GM19099 (cell line): ENCODE data around the gene HECTD2.

Source experiments
- POLR2A ChIP-seq: IDR thresholded peaks from 3 replicates; pipeline ENCODE4 v1.6.1; 2011; ENCODE audit warnings: low read depth; ENCODE audit not compliant: insufficient read length; ENCODE audit errors: extremely low read depth

HECTD2 gene

DNA sequence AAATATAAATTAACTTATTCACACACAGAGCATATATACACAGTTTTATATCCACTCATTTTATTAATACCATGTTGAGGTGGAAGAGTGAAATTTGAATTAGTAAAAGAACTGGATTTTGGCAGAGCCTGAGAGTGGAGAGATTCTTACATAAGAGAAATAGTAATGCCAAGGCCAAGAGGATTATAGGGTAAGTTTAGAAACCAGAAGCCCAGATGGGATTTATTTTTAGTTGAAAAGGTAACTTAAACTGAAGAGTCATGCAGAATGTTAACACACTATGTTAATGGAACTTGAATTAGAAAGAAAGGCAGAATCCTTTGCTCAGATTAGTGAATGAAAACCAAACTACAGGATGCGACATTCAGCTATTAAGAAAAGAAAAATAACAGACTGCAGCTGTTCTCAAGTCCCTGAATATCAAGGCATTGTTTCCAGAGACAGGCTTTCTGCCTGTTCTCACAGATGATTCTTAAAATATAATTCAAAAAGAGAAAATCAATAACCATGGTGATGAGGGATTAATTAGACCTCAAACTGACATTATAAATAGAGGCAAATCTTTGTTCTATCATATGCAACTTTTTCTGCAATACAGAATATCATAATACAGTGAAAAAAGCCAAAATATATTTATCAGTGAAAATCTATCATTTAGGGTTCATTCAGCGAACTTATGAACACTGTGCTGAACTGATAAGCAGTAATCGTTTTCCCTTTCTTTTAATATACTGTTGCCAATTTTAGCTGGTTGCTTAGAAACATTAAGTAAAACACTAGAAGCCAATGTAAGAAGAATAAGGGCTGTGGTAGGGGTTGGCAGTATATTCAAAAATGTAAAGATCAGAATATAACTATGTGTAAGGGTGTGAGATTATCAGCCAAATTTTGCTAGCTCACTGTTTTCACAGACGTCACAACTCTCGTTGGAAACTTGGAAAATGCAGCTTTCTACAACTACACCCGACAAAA lies 34.4 kb downstream of the HECTD2 start:
- no peak for TF ChIP-seq POLR2A

DNA sequence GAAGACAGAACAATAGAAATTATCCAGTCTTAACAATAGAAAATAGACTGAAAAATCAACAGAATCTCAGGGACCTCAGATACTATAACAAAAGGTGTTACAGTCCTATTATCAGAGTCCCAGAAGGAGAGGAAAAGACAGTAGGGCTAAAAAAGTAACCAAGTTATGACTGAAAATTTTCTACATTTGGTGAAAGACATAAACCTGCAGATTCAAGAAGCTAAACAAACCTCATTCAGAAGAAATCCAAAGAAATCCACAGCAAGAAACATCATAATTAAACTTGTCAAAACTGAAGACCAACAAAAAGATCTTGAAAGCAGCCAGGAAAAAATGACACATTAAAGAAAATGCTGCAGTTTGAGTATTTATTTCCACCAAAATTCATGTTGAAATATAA lies 41.9 kb downstream of the HECTD2 start:
- no peak for TF ChIP-seq POLR2A

DNA sequence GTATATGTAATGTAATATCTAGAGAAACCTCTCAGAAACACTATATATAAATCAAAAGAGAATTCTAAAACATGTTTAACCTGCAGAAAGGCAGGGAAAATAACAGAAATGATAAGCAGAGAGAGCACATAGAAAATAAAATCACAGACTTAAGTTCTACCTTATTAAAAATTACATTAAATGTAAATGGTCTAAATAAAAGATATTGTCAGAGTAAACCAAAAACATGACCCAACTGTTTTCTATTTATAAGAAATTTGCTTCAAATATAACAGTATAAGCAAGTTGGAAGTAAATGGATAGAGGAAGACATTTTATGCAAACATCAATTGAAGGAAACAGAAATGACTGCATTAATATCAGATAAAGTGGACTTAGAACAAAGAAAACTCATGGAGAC lies 43.4 kb downstream of the HECTD2 start:
- TF ChIP-seq POLR2A, result no peak

DNA sequence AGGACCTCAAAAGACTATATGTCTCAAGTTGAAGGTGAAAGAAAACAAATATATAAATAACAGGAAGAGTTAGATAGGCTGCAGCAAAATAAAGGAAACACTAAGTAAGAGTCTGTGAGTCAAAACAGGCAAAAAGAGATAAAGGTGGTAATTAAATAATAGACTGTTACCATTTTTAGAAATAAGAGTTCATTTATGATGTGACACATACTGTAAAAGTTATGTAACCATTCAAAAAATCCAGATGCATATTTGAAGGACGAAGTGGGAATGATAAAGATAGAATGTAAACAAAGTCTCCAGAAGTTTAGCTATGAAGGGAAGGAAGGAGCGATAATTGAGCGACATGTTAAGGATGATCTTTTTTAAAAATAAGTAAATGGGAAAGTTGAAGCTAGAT lies 50.5 kb downstream of the HECTD2 start:
- TF ChIP-seq POLR2A, result no peak

DNA sequence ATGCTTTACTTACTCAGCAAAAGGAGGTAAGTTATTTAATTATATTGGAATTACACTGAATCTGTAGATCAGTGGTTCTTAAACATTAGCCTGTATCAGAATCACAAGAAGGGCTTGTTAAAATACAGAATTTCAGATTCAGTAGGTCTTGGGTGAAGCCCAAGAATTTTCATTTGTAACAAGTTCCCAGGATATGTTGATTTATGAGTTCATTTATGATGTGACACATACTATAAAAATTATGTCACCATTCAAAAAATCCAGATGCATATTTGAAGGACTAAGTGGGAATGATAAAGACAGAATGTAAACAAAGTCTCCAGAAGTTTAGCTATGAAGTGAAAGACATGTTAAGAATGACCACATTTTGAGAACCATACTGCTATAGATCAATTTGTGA lies 52.3 kb downstream of the HECTD2 start:
- no peak for TF ChIP-seq POLR2A

DNA sequence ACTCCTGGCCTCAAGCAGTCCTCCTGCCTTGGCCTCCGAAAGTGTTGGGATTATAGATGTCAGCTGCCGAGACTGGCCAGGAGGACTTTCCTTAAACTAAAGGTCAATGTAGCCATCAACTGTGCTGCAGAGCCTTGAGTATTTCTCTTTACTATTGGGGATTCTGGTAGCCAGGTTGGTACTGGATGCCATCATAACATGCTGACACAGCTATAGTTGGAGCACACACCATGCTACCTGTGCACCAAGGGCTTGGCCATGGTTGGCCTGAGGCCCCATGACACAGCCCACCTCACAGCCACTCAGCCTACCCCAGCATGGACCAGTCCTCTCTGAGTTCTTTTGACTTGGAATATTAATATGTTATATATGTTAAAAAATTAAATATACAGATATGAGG lies 54.4 kb downstream of the HECTD2 start:
- no peak for TF ChIP-seq POLR2A

DNA sequence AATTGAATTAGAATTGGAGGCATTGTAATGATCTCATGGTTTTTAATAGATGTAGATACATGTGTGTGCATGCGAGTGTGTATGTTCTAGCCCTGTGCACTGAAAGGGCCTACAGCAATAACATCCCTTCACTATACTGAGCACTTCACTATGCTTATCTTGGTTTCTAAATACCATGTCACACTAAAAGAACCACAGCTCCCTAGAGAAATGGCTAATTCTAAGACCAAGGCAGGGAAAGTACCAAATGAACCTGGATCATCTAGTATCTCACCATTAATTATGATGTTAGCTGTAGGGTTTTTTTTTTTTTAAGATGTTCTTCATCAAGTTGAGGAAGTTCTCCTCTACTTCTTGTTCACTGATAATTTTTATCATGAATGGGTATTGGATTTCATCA lies 55.1 kb downstream of the HECTD2 start:
- TF ChIP-seq POLR2A, result no peak

DNA sequence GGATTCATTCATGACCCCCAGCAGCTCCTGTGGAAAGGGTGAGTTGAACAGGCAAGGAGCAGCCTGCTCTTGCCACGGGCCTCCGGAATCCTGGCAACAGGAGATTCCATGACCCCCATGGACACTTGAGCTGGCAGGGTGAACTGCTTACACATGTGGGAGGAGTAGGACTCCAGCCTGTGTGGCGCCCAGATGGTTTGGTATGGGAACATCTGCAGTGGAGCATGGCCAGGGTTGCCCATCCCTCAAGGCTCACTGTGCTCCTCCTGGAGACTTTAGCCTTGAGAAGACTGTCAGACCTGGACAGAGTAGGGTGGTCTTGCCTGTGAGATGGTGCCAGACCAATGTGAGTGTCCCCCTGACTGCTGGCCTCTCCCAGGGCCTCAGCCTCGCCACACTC lies 57.0 kb downstream of the HECTD2 start:
- TF ChIP-seq POLR2A, result no peak

DNA sequence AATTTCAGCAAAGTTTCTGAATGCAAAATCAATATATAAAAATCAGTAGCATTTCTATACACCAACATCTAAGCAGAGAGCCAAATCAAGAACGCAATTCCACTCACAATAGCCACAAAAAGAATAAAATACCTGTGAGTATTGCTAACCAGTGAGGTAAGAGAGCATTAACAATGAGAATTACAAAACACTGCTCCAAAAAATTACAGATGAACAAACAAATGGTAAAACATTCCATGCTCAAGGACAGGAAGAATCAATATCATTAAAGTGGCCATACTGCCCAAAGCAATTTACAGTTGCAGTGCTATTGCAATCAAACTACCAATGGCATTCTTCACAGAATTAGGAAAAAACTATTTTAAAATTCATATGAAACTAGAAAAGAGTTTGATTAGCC lies 61.5 kb downstream of the HECTD2 start:
- no peak for TF ChIP-seq POLR2A

DNA sequence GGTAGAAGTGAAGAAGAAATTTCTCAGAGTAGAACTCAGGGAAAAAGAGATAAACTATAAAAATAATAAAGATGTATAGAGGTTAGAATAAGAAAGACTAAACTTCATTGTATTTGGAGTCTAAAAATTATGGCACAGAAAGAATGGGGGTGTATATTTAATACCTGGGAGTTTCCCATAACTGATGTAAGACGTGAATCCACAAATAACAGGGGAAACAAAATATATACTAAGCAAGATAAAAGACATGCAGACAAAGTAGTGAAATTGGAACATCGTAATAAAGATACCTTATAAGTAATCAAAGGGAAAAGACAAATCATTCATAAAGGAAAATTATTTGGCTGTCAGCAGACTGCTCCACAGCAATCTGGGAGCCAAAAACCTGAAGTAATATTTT lies 62.8 kb downstream of the HECTD2 start:
- no peak for TF ChIP-seq POLR2A

DNA sequence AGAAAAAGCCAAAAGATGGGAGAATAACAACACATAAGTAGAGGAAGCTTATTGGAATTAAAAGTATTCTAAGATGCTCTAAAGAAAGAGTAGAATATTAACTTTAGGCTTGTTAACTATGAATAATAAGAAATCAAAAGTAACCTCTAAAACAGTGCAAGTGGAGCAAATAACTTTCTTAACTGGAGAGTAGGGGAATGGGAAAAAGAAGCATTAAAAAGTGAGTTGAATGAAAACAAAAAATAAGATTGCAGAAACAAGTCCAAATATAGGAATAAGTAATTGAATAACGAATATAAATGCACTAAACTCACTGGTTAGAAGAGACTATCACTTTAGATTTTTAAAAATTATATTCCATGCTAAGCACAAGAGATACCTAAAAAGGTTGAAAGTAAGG lies 63.9 kb downstream of the HECTD2 start:
- no peak for TF ChIP-seq POLR2A

DNA sequence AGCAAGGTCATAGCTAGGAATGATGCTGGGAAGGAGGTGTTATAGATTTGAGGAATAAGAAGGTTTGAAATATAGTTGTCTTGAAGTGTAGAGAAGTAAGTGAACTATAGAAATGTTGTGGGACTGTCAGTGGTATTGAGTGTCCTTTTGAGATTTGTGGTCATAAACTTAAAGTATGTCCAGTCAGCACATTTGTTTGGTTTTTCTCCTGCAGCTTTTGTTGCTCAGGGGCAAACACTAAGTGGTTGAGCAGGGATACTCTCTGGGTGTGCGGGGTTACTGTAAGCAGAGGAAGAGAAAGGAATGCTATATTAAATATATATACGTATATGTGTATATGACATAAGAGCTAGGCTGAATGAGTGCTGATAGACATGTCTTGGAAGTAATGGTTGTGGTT lies 67.1 kb downstream of the HECTD2 start:
- TF ChIP-seq POLR2A, result no peak

DNA sequence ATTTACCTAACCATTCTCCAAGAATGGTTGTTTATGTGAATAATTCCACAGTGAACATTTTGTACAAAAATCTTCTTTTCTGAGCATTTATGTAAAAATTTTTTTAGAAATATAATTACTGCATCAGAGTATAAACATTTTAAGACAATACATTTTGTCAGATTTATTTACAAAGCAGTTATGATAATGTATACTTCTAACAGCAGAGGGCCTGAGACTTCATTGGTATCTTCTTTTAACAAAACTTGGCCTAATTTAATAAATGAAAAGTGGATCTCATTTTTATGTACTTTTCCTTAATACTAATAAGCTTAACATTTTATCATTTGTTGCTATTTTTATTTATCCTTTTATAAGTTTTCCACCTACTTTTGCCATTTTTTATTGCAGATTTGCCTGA lies 69.4 kb downstream of the HECTD2 start:
- no peak for TF ChIP-seq POLR2A

DNA sequence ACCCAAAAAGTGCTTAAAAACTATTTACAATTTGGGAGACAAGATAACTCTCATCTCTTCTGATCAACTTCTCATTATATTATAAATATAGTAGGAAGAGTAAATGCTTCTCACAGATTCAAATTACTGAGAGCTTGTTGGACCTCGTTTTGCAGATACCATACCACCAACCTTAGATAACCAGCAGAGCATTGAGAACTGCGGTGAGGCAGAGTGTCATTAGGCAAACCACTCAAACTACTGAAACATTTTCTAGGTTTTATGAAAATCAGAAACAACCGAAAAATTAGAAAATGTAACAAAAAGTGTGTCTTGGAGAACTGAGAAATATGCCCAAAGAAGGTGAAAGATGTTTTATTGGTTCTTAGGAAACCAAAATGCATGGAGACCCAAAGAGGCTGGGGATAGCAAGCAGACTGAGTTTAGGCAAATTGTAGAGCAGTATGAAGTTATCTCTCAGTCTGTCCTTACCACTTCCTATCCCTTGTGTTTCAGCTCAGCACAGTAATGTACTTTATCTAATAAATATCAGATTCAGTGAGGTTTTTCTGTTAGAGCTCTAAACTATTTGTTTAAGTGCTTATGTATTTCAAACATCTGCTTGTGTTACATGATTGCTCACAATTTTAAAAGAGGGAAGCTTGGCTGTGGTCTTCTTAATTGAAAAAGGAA lies 77.9 kb downstream of the HECTD2 start:
- no peak for TF ChIP-seq POLR2A

DNA sequence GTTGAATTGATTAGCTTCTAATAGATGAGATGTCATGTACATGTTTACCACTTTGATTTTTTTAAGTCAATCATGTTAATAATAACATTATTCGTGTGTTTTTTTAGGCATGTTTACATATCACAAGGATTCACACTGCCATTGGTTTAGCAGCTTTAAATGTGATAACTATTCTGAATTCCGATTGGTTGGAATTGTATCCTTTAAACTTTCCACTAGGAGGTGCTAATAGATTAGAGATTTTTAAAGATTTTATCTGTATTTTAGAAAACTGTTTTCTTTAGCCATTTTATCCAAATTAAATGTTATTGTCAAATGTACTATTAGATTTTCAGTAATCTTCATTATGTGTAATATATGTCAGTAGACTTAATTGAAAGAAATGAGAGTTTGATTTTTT lies 83.2 kb downstream of the HECTD2 start:
- no peak for TF ChIP-seq POLR2A

DNA sequence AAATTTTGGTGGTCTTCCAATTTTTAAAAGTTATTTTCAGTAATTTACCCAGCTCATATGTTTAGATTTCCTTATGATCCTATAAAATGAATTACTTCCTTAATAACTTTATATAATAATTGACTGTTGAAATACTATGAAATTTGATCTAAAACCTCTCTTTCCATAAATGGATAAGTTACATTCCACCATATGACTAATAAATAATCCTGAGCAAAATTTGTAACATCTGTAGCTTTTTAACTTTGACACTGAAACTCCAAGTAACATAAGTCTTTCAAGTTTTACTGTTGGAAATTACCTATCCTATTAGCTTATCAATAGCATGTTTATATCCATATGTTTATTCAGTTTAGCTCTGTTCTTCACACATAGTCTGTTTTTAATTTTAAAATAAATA lies 85.3 kb downstream of the HECTD2 start:
- TF ChIP-seq POLR2A, result no peak
